HepG2 (cell line): ENCODE results near the gene ANAPC16. TPM values are rescaled to one million over a fixed set of nuclear protein-coding genes. Genes with fewer than 3 reads are reported as not detected.
A peak's percentile ranks its signal among the peaks of the same experiment; 100 is the strongest.

ENCODE experiments used
- BRD4 ChIP-seq: sonication (generic); formaldehyde crosslinking; IDR thresholded peaks from 2 replicates; pipeline ENCODE4 v1.4.0; 2020; ENCODE audit warnings: missing genetic modification reagents
- CERS6 ChIP-seq: sonication (generic); formaldehyde crosslinking; IDR thresholded peaks from 2 replicates; pipeline ENCODE4 v1.5.0; 2020; ENCODE audit warnings: missing genetic modification reagents
- DBP ChIP-seq: sonication (generic); formaldehyde crosslinking; IDR thresholded peaks from 2 replicates; pipeline ENCODE4 v1.4.0; 2020; ENCODE audit warnings: missing genetic modification reagents; ENCODE audit errors: not compliant biosample characterization
- HOXA3 ChIP-seq: sonication (generic); formaldehyde crosslinking; IDR thresholded peaks from 2 replicates; pipeline ENCODE4 v1.5.0; 2020; ENCODE audit warnings: missing genetic modification reagents
- KDM1A ChIP-seq: IDR thresholded peaks from 2 replicates; pipeline ENCODE4 v1.6.1; 2016; ENCODE audit warnings: missing compliant biosample characterization
- MED8 ChIP-seq: sonication (generic); formaldehyde crosslinking; IDR thresholded peaks from 2 replicates; pipeline ENCODE4 v1.8.1; 2023; ENCODE audit warnings: mild to moderate bottlenecking, missing genetic modification reagents; ENCODE audit not compliant: insufficient replicate concordance
- NFAT5 ChIP-seq: sonication (generic); formaldehyde crosslinking; IDR thresholded peaks from 2 replicates; pipeline ENCODE4 v1.4.0; 2020; ENCODE audit warnings: missing genetic modification reagents
- NFIB ChIP-seq: sonication (generic); formaldehyde crosslinking; IDR thresholded peaks from 2 replicates; pipeline ENCODE4 v1.9.0; 2021; ENCODE audit warnings: missing genetic modification reagents, mild to moderate bottlenecking, borderline replicate concordance
- NFRKB ChIP-seq: fragments of 450-650 bp; IDR thresholded peaks from 2 replicates; pipeline ENCODE4 v1.6.1; 2017
- NR2F1 ChIP-seq, 2 experiments: fragments of 450-650 bp in 1 of 2; formaldehyde crosslinking in 1 of 2; IDR thresholded peaks; 2 replicates each; pipeline versions ENCODE4 v1.5.0 to v1.6.1; 2016 to 2020; ENCODE audit warnings: mild to moderate bottlenecking in 1 of 2, missing compliant biosample characterization in 1 of 2, missing genetic modification reagents in 1 of 2, moderate library complexity in 1 of 2
- RAD21 ChIP-seq: fragments of 450-650 bp; formaldehyde crosslinking; IDR thresholded peaks from 2 replicates; pipeline ENCODE4 v1.5.0; 2020; ENCODE audit warnings: mild to moderate bottlenecking
- SALL1 ChIP-seq: sonication (generic); formaldehyde crosslinking; IDR thresholded peaks from 2 replicates; pipeline ENCODE4 v1.8.0; 2022; ENCODE audit warnings: mild to moderate bottlenecking, missing genetic modification reagents
- SUZ12 ChIP-seq: fragments of 150-350 bp; IDR thresholded peaks from 2 replicates; pipeline ENCODE4 v1.6.1; 2014; ENCODE audit warnings: low read depth, low read length
- ZFAT ChIP-seq: sonication (generic); formaldehyde crosslinking; conservative IDR thresholded peaks from 2 replicates; pipeline ENCODE4 v1.8.1; 2023; ENCODE audit warnings: missing genetic modification reagents, inconsistent platforms
- ZFYVE20 ChIP-seq: sonication (generic); formaldehyde crosslinking; IDR thresholded peaks from 2 replicates; pipeline ENCODE4 v1.8.0; 2023; ENCODE audit warnings: low read depth, mild to moderate bottlenecking, moderate library complexity, missing genetic modification reagents, borderline replicate concordance
- ZNF143 ChIP-seq: sonication (generic); formaldehyde crosslinking; IDR thresholded peaks from 2 replicates; pipeline ENCODE4 v1.4.0; 2020; ENCODE audit warnings: missing genetic modification reagents
- ZNF256 ChIP-seq: sonication (generic); formaldehyde crosslinking; conservative IDR thresholded peaks from 2 replicates; pipeline ENCODE4 v1.4.0; 2020; ENCODE audit warnings: missing genetic modification reagents
- ZNF451 ChIP-seq: sonication (generic); formaldehyde crosslinking; IDR thresholded peaks from 2 replicates; pipeline ENCODE4 v1.5.0; 2020; ENCODE audit warnings: mild to moderate bottlenecking, missing genetic modification reagents
- ZNF530 ChIP-seq: sonication (generic); formaldehyde crosslinking; IDR thresholded peaks from 2 replicates; pipeline ENCODE4 v1.5.0; 2020; ENCODE audit warnings: low read depth, mild to moderate bottlenecking, missing genetic modification reagents
- ZNF780A ChIP-seq: sonication (generic); formaldehyde crosslinking; IDR thresholded peaks from 2 replicates; pipeline ENCODE4 v1.8.0; 2022; ENCODE audit warnings: mild to moderate bottlenecking, missing genetic modification reagents, moderate library complexity
- ZSCAN9 ChIP-seq: IDR thresholded peaks from 2 replicates; pipeline ENCODE4 v1.6.1; 2016; ENCODE audit warnings: borderline replicate concordance
- polyA plus RNA-seq, 8 experiments: library from polyadenylated mRNA; depleted of rRNA in 3 of 8; stranded (reverse) in 7 of 8; unstranded in 1 of 8; fragments of >200 nt; fragmentation: Illumina TruSeq in 4 of 8; extraction: Trizol in 4 of 8; gene quantifications; 2 replicates each; pipeline versions ENCODE4 v1.2.1 to v1.2.3, GENCODE V29; 2011 to 2016; ENCODE audit warnings: low read depth in 4 of 8, missing spikeins in 1 of 8, mixed read lengths in 1 of 8; ENCODE audit not compliant: insufficient read depth in 1 of 8
- total RNA-seq, 5 experiments: library from RNA; depleted of rRNA; stranded (reverse); fragments of >200 nt; fragmentation: Illumina TruSeq; extraction: Trizol; gene quantifications; 2 replicates each; pipeline ENCODE4 v1.2.3, GENCODE V29; 2016; ENCODE audit warnings: low read depth in 1 of 5
- TF ChIP-seq, protein P1 (sequence below): sonication (generic); formaldehyde crosslinking; IDR thresholded peaks from 2 replicates; pipeline ENCODE4 v1.8.0; 2022; ENCODE audit warnings: mild to moderate bottlenecking, missing genetic modification reagents; ENCODE audit not compliant: insufficient replicate concordance

ANAPC16 gene
- total and polyA plus RNA-seq, 2 of the 13 experiments (the other 11 are each of a cell fraction or from before 2014, with no cell fraction given) = 74.8 to 89.4 TPM

GRCh38 chr10:72248468-72249151 lies 32.8 kb downstream of the ANAPC16 start (continued):
- TF ChIP-seq NFAT5 (CRISPR knock-in tag) = no peak
- no peak for TF ChIP-seq MED8 (CRISPR knock-in tag)
- 0 out of 2 replicates have a peak, but pooled peaks have one; percentile 45 for TF ChIP-seq ZNF451 (CRISPR knock-in tag)
- peak; percentile 31; the same call in 1 of the 2 replicates for TF ChIP-seq KDM1A
- no peak for TF ChIP-seq ZFYVE20 (CRISPR knock-in tag)
- TF ChIP-seq NFIB (CRISPR knock-in tag) = no peak
- no peak for TF ChIP-seq ZNF780A (CRISPR knock-in tag)
- TF ChIP-seq NFRKB = no peak
- TF ChIP-seq ZNF256 (CRISPR knock-in tag) = no peak
- no peak for TF ChIP-seq DBP (CRISPR knock-in tag)
- TF ChIP-seq, protein P1, sequence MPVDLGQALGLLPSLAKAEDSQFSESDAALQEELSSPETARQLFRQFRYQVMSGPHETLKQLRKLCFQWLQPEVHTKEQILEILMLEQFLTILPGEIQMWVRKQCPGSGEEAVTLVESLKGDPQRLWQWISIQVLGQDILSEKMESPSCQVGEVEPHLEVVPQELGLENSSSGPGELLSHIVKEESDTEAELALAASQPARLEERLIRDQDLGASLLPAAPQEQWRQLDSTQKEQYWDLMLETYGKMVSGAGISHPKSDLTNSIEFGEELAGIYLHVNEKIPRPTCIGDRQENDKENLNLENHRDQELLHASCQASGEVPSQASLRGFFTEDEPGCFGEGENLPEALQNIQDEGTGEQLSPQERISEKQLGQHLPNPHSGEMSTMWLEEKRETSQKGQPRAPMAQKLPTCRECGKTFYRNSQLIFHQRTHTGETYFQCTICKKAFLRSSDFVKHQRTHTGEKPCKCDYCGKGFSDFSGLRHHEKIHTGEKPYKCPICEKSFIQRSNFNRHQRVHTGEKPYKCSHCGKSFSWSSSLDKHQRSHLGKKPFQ (CRISPR knock-in tag) = no peak
- 0 out of 2 replicates have a peak, but pooled peaks have one; percentile 6 for TF ChIP-seq RAD21 (CRISPR knock-in tag)
- TF ChIP-seq ZNF530 (CRISPR knock-in tag) = no peak
- no peak for TF ChIP-seq CERS6 (CRISPR knock-in tag)
- 0 out of 2 replicates have a peak, but pooled peaks have one; percentile 74 for TF ChIP-seq ZSCAN9
- TF ChIP-seq HOXA3 (CRISPR knock-in tag) = peak; percentile 55; the same call in 1 of the 2 replicates
- TF ChIP-seq SUZ12 = no peak
- no peak for TF ChIP-seq ZFAT (CRISPR knock-in tag)
- peak; percentile 63 for TF ChIP-seq SALL1 (CRISPR knock-in tag)
- TF ChIP-seq NR2F1 (CRISPR knock-in tag; IDR thresholded peaks at IDR 0.05) = no peak
- no peak; the same call in 1 of the 2 replicates for TF ChIP-seq BRD4 (CRISPR knock-in tag)
- no peak; the same call in 1 of the 2 replicates for TF ChIP-seq ZNF143 (CRISPR knock-in tag)
